BE2C (cell line): ENCODE results near the gene ACKR3.

Experiments used
- DNase-seq: peaks from one replicate; pipeline ENCODE4 v3.0.0-alpha.2; 2020
- H3K27me3 ChIP-seq: fragments of 250-450 bp; sonication (Bioruptor Pico); 2 replicates; pipeline ENCODE4 v1.5.1; 2020; ENCODE audit warnings: mild to moderate bottlenecking
- H3K36me3 ChIP-seq: fragments of 250-450 bp; sonication (Bioruptor Pico); 2 replicates; pipeline ENCODE4 v1.5.1; 2020; ENCODE audit warnings: mild to moderate bottlenecking
- H3K4me1 ChIP-seq: fragments of 250-450 bp; sonication (Bioruptor Pico); 2 replicates; pipeline ENCODE4 v1.5.1; 2020
- H3K4me3 ChIP-seq: 2 replicates; pipeline ENCODE4 v1.5.1; 2011; ENCODE audit warnings: low read depth, low read length
- H3K9me3 ChIP-seq: fragments of 250-450 bp; sonication (Bioruptor Pico); 2 replicates; pipeline ENCODE4 v1.5.1; 2020
- TF ChIP-seq, protein P1 (sequence below): IDR thresholded peaks from 2 replicates; pipeline ENCODE4 v1.5.1; 2012; ENCODE audit warnings: mild to moderate bottlenecking, low read depth, low read length

The ACKR3 gene

DNA sequence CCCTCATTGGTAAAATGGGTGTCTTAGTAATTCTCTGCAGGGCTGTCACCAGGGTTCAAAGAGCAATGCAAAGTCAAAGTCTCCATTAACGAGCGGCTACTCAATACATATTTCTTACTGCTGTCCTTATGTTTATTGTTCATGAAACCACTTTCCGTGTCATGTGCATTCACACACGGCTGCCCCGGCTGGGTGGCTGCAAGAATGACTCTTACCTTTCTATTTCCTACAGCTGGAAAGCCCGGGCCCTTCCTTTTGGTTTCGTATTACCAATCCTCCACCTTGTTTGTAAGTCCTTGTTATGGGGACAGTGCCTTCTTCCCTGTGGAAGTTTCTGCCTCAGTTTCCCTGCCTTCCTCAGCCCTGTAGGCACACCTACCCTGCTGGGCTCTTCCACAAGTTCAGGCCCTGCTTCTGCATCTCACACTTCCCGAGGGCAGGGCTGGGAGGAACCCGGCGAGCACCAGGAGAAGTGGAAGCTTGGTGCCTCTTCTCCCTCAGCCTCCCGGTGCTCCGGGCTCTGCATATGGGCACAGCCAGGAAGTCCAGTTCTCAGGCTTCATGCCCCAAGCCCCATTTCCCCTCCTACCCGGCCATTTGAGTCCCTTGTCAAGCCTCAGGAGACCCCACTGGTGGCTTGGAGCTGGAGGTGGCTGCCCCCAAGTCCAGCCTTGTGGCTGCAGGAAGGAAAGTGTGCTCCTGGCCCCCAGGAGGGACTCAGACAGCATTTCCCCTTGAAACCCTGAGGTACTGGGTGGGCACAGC is 18.7 kb upstream of the ACKR3 start:
- no peaks in the 10 kb centered on the region for H3K4me1 ChIP-seq
- H3K9me3 ChIP-seq, result no peaks in the 10 kb centered on the region
- no peak for DNase-seq
- H3K36me3 ChIP-seq, result no peaks in the 10 kb centered on the region
- 0 out of 2 replicates have a peak, but pooled peaks cover 3% of the 10 kb centered on the region for H3K27me3 ChIP-seq
- TF ChIP-seq, protein P1, sequence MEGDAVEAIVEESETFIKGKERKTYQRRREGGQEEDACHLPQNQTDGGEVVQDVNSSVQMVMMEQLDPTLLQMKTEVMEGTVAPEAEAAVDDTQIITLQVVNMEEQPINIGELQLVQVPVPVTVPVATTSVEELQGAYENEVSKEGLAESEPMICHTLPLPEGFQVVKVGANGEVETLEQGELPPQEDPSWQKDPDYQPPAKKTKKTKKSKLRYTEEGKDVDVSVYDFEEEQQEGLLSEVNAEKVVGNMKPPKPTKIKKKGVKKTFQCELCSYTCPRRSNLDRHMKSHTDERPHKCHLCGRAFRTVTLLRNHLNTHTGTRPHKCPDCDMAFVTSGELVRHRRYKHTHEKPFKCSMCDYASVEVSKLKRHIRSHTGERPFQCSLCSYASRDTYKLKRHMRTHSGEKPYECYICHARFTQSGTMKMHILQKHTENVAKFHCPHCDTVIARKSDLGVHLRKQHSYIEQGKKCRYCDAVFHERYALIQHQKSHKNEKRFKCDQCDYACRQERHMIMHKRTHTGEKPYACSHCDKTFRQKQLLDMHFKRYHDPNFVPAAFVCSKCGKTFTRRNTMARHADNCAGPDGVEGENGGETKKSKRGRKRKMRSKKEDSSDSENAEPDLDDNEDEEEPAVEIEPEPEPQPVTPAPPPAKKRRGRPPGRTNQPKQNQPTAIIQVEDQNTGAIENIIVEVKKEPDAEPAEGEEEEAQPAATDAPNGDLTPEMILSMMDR, result no peak
- H3K4me3 ChIP-seq, result no peak overlapping the region

DNA sequence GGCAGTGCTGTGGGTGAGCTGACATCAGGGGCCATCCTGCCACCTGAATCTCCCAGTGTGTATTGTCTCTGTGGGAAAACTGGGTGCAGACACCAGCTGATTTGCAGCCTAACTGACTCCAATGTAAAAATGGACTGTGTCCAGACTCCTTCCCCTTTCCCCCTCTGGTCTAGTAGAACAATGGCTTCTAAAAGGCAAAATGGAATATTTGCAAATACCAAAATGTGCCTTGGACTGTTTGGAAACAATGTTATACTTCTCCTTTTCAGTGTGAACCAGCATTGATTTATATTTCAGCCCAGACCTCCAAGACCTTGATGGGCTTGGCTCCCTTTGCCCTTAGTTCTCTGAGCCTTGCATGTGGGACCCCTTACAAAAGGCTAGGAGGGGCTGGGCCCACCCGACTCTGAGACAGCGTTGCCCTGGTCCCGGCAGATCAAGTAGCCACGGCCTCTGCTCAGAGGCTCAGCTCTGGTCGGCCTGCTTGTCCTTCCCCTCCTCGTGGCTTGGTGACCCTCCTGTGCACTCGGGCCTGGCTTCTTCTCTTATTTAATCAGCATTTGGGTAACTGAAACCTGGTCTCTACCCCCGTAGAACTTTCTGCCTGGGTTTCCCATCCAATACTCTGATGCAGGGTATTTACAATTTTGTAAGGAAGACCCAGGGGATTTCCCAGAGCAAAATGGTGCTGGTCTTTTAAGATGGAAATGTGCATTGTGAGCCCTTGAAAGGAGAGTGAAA is 18.0 kb upstream of the ACKR3 start:
- DNase-seq, result no peak
- Histone ChIP-seq H3K27me3 (0 out of 2 replicates have a peak, but pooled peaks cover 3% of the 10 kb centered on the region), H3K9me3 (no peaks in the 10 kb centered on the region), H3K36me3 (no peaks in the 10 kb centered on the region), H3K4me3 (no peak overlapping the region), H3K4me1 (no peaks in the 10 kb centered on the region)
- TF ChIP-seq, protein P1, result no peak

DNA sequence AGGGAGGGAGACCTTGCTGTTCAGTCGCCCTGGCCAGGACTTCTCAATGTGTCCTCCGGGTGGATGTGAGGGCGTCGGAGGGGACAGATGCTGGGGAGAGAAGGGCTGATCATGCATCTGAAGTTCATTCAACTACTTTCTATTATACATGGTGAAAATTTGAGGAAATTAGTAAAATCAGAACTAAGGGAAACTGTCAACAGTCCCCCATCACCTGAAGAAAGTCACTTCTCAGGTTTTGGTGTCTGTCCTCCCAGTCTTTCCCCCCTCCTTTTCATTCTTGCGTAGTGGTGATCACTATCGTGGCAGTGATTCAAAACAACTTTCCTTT is 17.4 kb upstream of the ACKR3 start:
- no peaks in the 10 kb centered on the region for H3K36me3 ChIP-seq
- no peak for DNase-seq
- H3K4me1 ChIP-seq, result no peaks in the 10 kb centered on the region
- H3K27me3 ChIP-seq, result 0 out of 2 replicates have a peak, but pooled peaks cover 3% of the 10 kb centered on the region
- H3K4me3 ChIP-seq, result no peak overlapping the region
- H3K9me3 ChIP-seq, result no peaks in the 10 kb centered on the region
- TF ChIP-seq, protein P1, result no peak

DNA sequence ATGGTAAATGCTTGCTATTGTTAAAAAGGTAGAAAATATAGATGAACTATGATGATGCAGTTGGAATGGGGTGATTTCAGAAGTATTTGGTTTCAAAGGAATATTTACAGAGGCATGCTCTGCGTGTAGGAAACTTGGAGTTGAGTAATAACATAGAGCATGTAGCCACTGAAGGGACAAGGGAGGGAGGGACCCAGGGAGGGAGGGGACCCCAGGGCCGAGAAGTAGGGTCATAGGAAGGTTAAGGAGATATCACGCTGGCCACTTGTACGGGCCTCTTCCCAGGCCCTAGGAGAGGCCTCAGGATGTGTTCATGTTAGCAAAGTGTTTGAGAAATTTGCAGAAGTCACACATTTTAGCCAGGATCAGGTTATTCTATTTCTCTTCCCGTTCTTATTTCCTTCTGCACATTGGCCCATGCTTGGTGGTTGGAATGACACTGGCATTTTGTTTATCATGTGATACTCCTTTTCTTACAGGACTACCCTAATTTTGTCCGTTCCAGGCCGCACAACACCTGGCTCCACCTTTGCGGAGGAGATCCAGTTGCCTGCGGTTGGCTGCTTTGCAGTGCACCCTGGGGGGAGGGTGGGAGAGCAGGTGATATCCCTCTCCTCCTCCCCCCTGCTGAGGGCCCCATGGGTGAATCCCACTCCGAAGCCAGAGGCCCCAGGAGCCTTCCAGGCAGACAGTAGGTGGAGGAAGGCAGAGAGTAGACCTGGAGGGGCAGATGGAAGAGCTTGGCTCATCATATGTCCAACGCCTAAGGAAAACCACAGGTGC is 16.9 kb upstream of the ACKR3 start:
- Histone ChIP-seq H3K4me1 (no peaks in the 10 kb centered on the region), H3K36me3 (no peaks in the 10 kb centered on the region), H3K4me3 (no peak overlapping the region), H3K9me3 (no peaks in the 10 kb centered on the region), H3K27me3 (0 out of 2 replicates have a peak, but pooled peaks cover 3% of the 10 kb centered on the region)
- TF ChIP-seq, protein P1, result no peak
- no peak for DNase-seq

DNA sequence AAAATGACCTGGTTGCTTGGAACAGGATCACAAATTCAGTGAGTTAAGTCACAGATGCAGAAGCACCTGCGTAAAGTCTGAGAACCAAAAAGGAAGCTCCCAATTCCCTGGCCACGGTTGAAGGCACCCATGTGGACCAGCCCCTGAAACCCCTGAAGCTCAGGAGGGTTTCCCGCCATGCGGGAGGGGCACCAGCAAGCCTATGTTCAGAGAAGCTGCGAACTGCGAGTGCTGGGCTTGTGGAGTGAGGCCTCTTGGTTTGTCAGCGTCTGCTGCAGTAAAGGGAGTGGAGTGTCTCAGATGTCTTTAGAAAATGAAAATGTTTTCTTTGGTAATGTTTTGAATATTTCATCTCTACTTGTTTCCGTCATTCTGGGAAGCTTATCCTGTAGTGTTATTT is 16.1 kb upstream of the ACKR3 start:
- H3K36me3 ChIP-seq, result no peaks in the 10 kb centered on the region
- no peaks in the 10 kb centered on the region for H3K4me1 ChIP-seq
- H3K9me3 ChIP-seq, result no peaks in the 10 kb centered on the region
- H3K27me3 ChIP-seq, result peaks cover 9% of the 10 kb centered on the region; the same call in 1 of the 2 replicates
- TF ChIP-seq, protein P1, result no peak
- no peak for DNase-seq
- H3K4me3 ChIP-seq, result no peak overlapping the region
